GM19395 (cell line): Measurements from ENCODE around the gene SLC9A8.
"Not testable (repeated sequence)": the region's sequence is repeated elsewhere in the genome, so short reads cannot be mapped to it uniquely, and the experiment has no call there.

Source experiments
- ATAC-seq: cut with Tn5 transposase; IDR thresholded peaks from one replicate; pipeline ENCODE4 v1.9.1; 2021; ENCODE audit warnings: mild to moderate bottlenecking, moderate library complexity; ENCODE audit not compliant: unreplicated experiment

SLC9A8 gene

DNA sequence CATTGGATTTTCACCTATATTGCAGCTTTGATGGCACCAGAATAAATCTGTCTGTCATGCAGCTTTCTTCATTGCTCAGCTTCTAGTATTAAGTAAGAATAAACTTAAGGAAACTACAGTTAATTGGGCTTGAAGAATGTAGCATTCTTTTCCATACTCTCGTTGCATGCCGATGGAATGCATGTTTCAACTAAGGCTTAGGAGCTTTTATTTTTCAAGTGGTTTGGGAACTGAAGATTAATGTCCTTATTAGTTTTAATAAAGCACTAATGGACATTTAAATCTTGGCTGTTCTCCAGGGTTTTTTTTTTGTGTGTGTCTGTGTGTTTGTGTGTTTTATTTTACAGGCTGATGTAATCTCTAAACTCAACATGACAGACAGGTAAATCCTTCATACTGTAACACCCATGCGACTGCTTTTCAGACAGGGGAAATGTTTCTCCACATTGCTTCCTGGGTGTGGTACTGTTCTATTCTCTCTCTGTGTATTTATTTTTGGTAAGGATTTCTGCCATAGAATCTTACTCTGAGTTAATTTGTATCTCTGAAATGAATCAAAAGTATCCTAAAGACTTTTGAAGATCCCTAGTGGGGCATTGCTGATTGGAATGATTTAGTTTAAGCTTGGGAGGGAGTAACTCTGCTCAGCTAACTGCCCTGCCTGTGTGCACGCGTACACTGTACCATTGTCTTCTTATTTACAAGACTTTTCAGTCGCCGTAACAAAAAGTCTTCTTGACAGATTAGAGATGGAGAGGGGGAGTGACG, 38.0 kb downstream of the SLC9A8 start:
- no peak for ATAC-seq

DNA sequence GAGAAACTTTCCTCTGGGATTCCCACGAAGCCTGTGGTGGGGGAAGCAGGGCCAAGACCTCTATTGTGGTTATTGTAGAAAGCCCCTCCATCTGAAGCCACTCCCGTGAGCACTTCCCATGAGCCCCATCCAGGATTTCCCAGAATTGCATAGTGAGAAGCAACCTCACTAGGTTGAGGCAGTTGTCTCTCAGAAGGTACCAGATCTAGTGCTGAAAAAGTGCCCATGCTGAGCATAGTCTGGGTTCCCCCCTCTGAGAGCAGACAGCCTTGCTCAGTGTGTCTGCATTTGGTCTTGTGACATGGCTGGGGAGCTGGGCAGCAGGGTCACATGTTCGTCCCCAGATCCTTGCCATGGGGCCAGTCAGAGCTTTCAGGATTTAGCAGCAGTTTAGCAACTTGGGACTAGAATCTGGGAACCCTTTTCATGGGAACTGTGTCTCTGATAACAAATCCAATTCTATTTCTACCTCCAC, 38.6 kb downstream of the SLC9A8 start:
- ATAC-seq = no peak

DNA sequence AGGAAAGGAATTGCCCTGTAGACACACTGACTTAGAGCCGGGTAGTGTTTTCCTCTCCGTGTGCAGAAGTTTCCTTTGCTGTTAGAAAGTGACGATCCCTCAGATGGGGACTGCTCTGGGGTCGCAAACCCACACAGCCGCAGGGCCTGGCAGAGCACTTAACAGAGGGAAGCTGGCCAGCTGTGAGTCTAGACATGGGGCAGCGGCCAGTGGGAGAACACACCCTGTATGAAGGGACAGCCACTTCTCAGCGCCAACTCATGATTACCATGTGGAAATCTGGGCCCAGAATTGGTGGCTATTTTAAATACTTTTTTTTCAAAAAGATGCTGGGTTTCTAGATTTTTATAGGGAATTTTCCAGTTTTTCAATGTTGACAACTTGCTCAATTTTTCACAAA, 39.4 kb downstream of the SLC9A8 start:
- ATAC-seq = no peak

DNA sequence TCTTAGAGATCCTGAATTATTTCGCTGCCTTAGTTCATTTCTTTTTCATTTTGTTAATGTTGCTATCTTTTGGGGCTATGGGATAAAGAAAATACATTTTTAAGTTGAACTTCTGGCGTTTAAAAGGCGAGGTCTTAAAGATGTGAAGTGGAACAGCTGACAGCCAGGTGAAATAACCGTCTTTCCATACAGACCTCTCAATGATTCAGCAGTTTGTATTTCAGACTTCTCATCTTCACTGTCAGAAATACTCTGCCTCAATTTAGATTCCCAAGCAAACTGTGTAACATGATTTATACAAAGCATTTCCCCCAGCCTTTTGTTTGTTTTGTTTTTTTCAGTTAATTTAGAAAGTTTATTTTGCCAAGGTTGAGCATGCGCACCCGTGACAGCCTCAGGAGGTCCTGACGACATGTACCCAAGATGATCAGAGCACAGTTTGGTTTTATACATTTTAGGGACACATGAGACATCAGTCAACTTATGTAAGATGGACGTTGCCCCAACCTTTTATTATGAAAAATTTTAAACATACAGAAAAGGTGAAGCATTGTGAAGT, 40.0 kb downstream of the SLC9A8 start:
- ATAC-seq = no peak

DNA sequence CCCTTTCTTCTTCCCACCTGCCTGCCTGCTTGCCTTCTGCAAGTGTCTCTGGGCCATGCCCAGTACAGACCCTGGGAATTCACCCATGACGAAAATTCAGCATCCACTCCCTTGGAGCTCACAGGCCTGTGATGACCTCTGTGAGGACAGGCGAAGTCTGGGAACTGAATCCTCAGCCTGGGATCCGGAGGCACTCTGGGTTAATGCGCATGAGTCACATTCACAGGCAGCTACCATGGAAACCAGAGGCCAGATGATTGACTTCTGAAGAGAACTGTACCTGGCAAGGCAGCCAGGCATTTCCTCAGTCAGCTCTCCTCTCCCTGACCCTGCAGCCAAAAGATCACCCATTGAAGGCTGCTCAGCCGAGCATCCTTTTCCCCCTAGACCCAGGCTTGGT, 41.0 kb downstream of the SLC9A8 start:
- ATAC-seq = no peak

DNA sequence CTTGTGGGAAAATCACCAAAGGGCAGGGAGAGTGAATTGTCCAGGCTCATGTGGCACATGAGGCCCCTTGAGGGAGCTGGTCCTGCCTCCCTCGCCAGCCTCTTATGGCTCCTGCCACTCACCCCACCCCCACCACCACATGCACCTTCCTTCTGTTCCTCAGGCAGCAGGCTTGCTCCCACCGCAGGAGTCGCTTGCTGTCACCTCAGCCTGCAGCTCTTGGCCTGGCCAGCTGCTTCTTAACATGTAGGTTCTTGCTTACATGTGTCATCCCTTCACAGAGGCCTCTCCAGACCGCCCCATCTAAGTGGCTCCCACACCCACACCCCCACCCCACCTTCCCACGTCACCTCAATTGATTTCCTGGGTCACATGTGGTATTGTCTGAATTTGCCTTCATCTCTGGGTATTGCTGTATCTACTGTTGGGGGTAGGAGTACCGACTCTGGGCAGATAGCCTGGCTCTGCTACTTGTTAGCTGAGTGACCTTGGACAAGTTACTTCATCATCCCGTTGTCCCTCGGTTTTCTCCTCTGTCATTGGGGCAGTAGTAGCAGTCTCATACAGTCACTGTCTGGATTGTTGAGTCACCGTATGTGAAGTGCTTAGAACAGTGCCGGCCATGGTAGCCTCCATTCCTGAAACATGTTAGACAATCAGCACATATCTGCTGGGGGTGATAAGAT, 41.7 kb downstream of the SLC9A8 start:
- ATAC-seq = no peak

DNA sequence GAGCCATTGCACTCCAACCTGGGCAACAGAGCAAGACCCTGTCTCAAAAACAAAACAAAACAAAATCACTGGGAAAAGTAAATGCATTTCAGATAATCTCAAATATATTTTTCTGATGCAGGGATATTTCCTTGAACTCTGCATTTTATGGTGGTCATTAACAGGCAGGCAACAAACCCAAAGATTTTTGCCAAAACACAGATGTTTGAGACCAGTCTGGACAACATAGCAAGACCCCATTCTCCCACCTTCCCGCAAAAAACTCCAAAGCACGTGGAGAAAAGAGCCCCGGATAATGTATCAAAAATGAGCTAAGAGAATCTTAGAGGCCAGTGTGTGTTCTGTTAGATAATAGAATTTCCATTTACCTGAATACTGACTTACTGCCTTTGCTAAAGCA, 44.3 kb downstream of the SLC9A8 start:
- ATAC-seq = no peak

DNA sequence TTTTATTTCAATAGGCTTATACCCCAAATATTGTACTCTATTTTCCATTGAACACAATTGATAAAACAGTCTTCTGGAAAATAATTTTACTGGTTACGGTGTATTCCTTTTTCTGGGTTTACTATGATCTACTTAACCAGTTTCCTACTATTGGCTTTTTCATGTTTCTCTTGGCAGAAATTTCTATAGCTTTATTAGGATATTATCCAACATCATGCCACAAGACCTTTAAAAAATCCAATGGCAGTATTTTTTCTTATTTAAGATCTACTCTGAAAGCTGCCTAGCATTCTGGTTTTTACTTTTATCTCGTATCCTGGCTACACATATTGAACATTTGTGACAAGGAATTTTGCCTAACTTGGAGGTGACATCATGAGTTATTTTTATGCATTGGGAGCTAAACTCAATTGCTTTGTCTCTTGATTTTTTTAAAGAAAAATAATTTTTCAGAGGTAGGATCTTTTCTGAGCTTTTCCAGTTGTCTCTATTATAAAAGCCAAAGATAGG, 45.5 kb downstream of the SLC9A8 start:
- no peak for ATAC-seq

DNA sequence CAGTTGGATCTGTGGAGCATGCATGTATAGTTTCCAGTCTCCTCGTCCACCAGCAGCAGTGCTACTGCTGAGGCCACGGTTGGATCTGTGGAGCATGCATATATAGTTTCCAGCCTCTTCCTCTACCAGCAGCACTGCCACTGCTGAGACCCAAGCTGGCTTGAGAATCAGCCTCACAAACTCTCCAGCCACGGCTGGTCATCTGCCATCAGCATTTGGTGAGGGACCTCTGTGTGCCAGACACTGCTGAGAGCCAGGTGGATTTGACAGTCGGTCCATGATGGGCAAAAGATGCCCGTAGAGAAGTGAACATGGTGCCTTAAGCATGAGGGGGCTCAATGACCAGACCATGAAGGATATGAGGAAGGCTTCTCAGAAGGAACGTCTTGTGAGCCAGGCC, 46.4 kb downstream of the SLC9A8 start:
- ATAC-seq = no peak

DNA sequence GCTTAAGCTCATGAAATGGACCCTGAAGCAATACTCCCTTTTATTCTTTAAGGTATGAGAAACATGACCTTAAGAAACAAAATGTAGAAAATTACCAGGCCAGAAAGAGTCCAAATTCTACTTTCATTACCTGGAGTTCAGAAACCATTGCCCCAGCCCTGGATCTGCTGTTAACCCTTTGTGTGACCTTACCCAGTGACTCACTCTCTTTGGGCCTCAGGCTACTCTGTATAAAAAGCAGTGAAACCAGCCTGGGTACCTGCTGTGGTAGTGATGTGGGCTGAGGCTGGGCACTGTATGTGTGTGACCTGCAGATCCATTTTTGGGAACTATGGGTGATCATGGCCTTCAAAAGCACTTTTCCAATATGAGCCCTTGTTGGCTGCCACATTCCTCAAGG, 47.2 kb downstream of the SLC9A8 start:
- ATAC-seq = no peak

DNA sequence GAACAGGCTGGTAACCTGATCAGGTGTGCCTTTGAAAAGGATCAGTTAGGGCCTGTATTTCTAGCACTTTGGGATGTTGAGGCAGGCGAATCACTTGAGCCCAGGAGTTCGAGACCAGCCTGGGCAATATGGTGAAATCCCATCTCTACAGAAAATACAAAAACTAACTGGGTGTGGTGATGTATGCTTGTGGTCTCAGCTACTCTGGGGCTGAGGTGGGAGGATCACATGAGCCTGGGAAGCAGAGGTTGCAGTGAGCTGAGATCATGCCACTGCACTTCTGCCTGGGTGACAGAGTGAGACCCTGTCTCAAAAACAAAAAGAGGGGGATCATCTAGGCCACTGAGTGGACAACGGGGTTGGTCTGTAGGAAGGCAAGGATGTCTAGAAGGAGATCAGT, 48.6 kb downstream of the SLC9A8 start:
- ATAC-seq = not testable (repeated sequence)

DNA sequence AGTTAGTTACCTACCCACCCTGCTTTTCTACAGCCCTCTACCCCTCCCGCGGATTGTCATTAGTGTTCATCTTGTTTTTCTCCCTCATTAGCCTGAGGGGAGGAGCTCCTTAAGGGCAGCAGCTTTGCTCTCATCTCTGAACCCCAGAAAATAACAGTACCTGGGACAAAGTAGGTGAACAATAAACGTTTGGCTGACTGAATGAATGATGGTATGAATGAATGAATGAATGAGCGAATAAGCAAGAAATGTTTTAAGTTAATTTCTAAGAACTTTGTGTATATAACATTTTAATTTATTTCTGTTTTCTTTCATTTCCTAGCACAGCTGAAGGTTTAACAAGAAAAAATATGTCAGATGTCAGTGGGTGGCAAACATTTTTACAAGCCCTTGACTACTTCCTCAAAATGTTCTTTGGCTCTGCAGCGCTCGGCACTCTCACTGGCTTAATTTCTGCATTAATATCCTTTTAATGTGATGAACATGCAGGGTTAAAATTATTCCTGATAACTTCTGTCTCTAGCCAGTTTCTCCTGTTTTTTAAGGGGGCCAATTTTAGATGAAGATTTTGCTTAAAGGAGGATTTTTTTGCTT, 50.1 kb downstream of the SLC9A8 start:
- ATAC-seq = no peak

DNA sequence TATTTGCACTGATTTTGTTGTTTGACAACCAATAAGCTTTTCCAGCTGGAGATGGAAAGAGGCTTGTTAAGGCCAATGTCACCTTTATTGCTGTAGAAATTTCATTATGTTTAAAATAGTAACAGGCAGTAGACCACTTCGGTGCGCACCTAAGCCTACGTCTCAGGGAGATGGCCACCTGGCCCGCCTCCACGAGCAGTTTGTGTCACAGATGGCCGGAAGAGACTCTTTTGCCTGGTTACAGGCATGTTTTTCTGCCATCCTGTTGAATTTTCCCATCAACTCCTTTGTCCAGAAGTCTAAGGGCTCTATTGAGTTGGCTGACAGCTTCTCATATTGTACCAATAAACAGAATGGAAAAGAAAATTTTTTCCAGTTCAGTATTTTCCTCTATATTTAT, 51.0 kb downstream of the SLC9A8 start:
- ATAC-seq = no peak

DNA sequence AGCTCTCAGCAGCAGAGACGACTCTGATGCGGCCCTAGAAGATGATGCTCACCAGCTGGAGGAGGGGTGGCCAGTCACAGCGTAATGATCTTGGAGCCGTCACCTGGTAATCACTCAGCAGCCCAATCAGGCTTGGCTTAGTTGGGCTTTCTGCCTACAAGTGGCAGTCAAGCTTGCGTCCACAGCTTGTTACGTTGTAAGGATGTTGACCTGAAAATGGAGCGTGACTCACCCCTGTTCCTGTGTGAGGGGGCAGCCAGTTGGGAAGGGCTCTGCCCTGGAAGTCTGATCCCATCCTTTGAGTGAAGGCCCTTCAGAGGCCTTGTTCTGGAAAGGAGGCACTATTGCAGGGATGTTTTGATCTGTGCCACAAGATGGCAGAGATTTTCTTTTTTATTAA, 52.9 kb downstream of the SLC9A8 start:
- no peak for ATAC-seq

DNA sequence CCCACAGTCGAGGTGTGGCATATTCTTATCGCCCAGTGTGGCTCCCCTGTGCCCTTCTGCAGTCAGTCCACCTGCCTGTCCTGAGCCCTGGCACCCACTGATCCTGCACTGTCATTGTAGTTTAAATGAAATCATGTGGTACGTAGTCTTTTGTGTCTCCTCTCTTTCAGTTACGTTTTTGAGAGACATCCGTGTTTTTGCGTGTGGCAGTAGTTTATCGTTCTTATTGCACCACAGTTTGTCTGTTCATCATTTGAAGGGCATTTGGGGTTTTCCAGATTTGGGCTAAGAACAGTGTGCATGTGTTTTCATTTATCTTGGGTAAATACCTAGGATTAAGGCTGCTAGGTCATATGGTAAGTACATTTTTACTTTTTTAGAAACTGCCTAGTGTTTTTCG, 53.4 kb downstream of the SLC9A8 start:
- no peak for ATAC-seq

DNA sequence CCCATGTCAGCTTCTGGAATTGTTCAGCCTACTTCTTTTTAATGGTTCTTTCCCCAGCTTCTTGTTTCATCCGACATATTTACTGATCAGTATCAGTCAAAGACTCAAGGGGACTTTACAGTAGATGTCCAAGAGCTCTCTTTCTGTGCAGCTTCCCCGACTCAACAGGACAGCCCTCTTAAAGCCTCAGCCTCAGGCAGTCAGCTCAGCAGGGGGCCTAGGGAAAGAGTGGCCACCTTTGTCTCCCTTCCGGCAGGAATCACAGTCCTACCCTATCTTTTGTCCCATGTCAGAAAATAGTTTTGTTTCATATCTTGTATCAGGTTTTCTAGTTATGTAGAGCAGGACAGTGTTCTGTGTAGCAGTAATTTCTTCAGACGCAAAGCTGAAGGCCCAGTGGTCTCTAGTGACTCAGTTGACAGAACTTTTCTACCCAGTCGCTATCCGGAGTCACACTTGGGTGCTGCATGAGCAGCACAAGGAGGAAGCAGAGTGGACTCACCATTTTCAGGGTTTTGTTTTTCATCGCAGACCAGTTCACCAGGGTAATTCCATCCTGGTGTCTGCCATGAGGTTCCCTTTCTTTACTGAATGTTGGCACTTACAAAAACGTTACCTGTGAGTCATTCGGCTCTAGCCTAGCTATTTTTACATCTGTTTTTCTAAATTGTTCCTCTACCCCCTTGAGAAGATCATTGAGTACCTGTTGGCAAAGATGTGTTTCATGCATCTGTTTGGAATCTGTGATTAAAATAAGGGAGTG, 55.0 kb downstream of the SLC9A8 start:
- no peak for ATAC-seq

DNA sequence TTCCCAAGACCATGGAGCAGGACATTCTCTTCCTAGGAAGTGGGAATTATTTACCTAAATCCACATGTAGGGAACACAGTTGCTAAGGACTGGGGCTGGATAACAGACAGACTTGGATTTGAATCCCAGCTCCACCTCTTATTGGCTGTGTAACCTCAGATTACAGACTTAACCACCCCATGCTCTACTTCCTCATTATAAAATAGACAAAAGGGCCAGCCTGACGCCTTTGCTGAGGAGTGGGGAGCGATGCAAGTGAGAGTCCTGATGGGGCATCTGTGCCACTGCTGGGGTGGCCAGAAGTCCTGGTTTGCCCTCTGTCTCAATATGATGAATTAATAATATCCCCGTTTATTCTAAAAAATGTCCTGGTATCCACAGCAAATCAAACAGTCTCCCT, 55.9 kb downstream of the SLC9A8 start:
- no peak for ATAC-seq

DNA sequence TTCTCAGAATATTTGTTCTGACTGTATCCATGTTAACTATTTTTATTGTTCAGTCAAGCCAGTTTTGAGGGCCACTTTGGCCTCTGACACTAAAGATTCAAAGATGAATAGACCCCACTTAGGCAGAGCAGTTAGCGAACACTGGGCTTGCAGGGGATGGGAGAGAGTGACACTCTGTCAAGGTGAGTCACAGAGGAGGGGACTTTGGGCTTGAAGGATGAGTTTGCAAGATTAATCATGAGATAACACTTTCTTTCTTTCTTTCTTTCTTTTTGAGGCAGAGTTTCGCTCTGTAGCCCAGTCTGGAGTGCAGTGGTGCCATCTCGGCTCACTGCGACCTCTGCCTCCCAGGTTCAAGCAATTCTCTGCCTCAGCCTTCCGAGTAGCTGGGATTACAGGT, 56.3 kb downstream of the SLC9A8 start:
- ATAC-seq = no peak

DNA sequence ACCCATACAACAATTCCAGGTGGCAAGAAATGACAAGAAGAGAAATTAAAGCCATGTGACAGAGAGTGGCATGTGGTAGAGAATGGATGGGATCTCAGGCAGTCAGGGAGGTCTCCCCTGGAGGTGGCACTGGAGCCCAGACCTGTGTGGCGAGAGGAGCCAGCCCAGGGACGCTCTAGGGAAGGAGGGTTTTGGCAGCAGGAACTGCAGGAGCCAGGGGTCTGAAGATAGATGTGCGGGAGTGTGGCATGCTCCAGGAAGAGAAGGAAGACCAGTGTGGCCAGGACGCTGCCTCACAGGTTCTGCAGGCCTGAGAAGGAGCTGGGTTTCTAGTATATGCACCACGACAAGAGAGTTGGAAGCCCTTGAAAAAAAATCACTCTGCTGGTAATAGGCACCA, 57.6 kb downstream of the SLC9A8 start:
- ATAC-seq = no peak

DNA sequence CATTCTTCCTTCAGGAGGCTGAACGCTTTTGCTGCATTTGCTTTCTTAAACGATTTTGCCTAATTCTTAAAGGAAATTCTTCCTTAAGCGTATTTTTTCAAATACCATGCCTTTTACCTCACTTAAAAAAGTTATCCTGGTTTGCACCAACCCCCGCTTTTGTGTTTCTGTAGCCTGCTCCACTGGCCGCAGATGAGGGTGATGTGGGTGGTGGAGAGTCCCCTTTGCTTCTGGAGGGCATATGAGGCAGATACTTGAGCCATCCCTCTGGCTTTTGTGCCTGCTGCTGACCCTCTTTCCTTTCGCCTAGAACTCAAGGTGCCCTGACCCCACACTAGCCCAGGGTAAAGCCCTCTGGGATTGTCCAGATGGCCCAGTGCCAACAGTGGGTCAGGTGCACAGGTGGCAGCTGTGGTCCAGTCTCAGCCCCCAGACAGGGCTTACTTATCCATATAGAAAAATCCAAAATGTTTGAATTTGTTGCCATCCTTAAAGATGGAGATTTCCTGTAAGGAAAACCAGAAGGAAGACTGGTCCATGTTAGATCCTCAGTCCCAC, 58.8 kb downstream of the SLC9A8 start:
- ATAC-seq = no peak

DNA sequence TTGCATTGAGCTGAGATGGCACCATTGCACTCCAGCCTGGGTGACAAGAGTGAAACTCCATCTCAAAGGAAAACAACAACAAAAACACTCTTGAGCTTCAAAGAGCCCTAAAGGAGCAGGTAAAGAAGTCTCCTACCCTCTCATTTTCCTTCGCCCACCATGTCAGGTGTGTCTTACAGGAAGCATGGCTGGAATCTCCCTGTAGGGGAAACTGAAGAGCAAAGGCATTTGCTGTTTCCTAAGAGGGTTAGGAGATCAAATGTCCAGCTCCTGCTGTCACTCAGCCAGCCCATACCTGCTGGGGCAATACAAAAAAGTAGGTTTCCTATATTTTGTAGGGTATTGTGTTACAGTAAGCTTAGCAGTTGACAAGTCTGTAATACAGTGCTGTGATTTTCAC, 59.4 kb downstream of the SLC9A8 start:
- no peak for ATAC-seq
